H1 (cell line): ENCODE data around the gene RUSC2. TPM values are rescaled to one million over a fixed set of nuclear protein-coding genes. Genes with fewer than 3 reads are reported as not detected.

ENCODE experiments used
- CTCF ChIA-PET: fragments of 300-600 bp; sonication (Branson Sonifier 250); formaldehyde crosslinking; loops from one replicate; lab custom pipeline; 2021; ENCODE audit not compliant: partially characterized antibody; lab: Charles Lee
- POLR2A ChIA-PET: fragments of 300-600 bp; sonication (Branson Sonifier 250); formaldehyde crosslinking; loops from one replicate; lab custom pipeline; 2021; ENCODE audit warnings: inconsistent platforms; ENCODE audit not compliant: partially characterized antibody; lab: Charles Lee
- DNase-seq, 2 experiments: peaks; one replicate each; pipeline versions ENCODE4 v3.0.0 to v3.0.0-alpha.2; 2010 to 2022; ENCODE audit warnings: low spot score in 2 of 2, low read depth in 1 of 2, mixed read lengths in 1 of 2
- FAIRE-seq: peaks from 2 replicates; lab custom pipeline; 2011; peaks lifted over from hg19 to GRCh38; lab: Jason Lieb, UNC
- H2AFZ ChIP-seq: 2 replicates; pipeline ENCODE4 v1.8.1; 2012; ENCODE audit warnings: low read length, inconsistent platforms
- H2AK5ac ChIP-seq: 2 replicates; pipeline ENCODE4 v1.6.1; 2013; ENCODE audit warnings: low read depth, low read length
- H2BK120ac ChIP-seq: replicated peaks from 2 replicates; pipeline ENCODE3; 2013; ENCODE audit warnings: low read depth, low read length, inconsistent platforms
- H2BK12ac ChIP-seq: 2 replicates; pipeline ENCODE4 v1.6.1; 2013; ENCODE audit warnings: low read depth, low read length
- H2BK15ac ChIP-seq: 2 replicates; pipeline ENCODE4 v1.6.1; 2013; ENCODE audit warnings: low read length
- H2BK20ac ChIP-seq: 2 replicates; pipeline ENCODE4 v1.6.1; 2013; ENCODE audit warnings: low read length
- H2BK5ac ChIP-seq: 2 replicates; pipeline ENCODE4 v1.6.1; 2013; ENCODE audit warnings: low read depth, low read length
- H3K14ac ChIP-seq: 2 replicates; pipeline ENCODE4 v1.6.1; 2013; ENCODE audit warnings: inconsistent platforms; ENCODE audit not compliant: insufficient read length
- H3K18ac ChIP-seq: 2 replicates; pipeline ENCODE4 v1.6.1; 2013; ENCODE audit warnings: low read length; ENCODE audit errors: extremely low read depth
- H3K23ac ChIP-seq: 2 replicates; pipeline ENCODE4 v1.6.1; 2013; ENCODE audit warnings: inconsistent platforms; ENCODE audit not compliant: insufficient read length
- H3K23me2 ChIP-seq: 2 replicates; pipeline ENCODE4 v1.6.1; 2013; ENCODE audit warnings: low read depth, low read length
- H3K27ac ChIP-seq: 2 replicates; pipeline ENCODE4 v1.6.1; 2011; ENCODE audit warnings: low read depth, low read length, inconsistent platforms
- H3K27me3 ChIP-seq, 4 experiments: replicated peaks in 1 of 4; 1 replicate in 1 of 4; 2 replicates in 3 of 4; pipeline versions ENCODE4 v1.6.1 to v1.8.1; 2011 to 2013; ENCODE audit warnings: low read length in 3 of 4, mild to moderate bottlenecking in 3 of 4, inconsistent platforms in 2 of 4, mixed read lengths in 2 of 4, moderate library complexity in 1 of 4; ENCODE audit not compliant: control insufficient read depth in 3 of 4, insufficient read depth in 3 of 4; ENCODE audit errors: extremely low read depth in 1 of 4
- H3K36me3 ChIP-seq, 4 experiments: 2 replicates each; pipeline versions ENCODE4 v1.6.1 to v1.8.1; 2011 to 2013; ENCODE audit warnings: mild to moderate bottlenecking in 4 of 4, low read length in 3 of 4, moderate library complexity in 2 of 4, control low read depth in 1 of 4, inconsistent platforms in 1 of 4; ENCODE audit not compliant: insufficient read depth in 4 of 4, control insufficient read depth in 2 of 4
- H3K4ac ChIP-seq: replicated peaks from 2 replicates; pipeline ENCODE3; 2013; ENCODE audit warnings: low read length, low read depth, mixed read lengths, inconsistent platforms; ENCODE audit not compliant: insufficient read length
- H3K4me1 ChIP-seq, 4 experiments: replicated peaks in 1 of 4; 1 replicate in 1 of 4; 2 replicates in 3 of 4; pipeline versions ENCODE4 v1.6.1 to v1.8.1; 2011 to 2013; ENCODE audit warnings: low read length in 3 of 4, inconsistent platforms in 2 of 4, mixed read lengths in 1 of 4; ENCODE audit not compliant: insufficient read depth in 4 of 4, control insufficient read depth in 3 of 4
- H3K4me2 ChIP-seq, 2 experiments: 2 replicates each; pipeline versions ENCODE4 v1.6.1 to v1.8.1; 2011 to 2013; ENCODE audit warnings: low read depth in 2 of 2, low read length in 2 of 2, control low read depth in 1 of 2, inconsistent platforms in 1 of 2, mild to moderate bottlenecking in 1 of 2; ENCODE audit not compliant: insufficient read depth in 1 of 2
- H3K4me3 ChIP-seq, 4 experiments: fragments of 200-600, 300-600 bp in 1 of 4; sonication (generic), shearing (Covaris generic), sonication (Bioruptor Twin) in 1 of 4; 2 replicates each; pipeline versions ENCODE4 v1.5.1 to v1.8.1; 2011 to 2016; ENCODE audit warnings: low read length in 4 of 4, low read depth in 3 of 4, control low read depth in 2 of 4, inconsistent platforms in 2 of 4, mild to moderate bottlenecking in 2 of 4, mixed read lengths in 1 of 4, moderate library complexity in 1 of 4; ENCODE audit not compliant: insufficient read depth in 2 of 4; ENCODE audit errors: extremely low read depth in 1 of 4
- H3K56ac ChIP-seq: replicated peaks from 2 replicates; pipeline ENCODE3; 2013; ENCODE audit warnings: low read depth, mild to moderate bottlenecking, mixed read lengths, low read length, inconsistent platforms; ENCODE audit not compliant: insufficient read length
- H3K79me1 ChIP-seq: 2 replicates; pipeline ENCODE4 v1.6.1; 2013; ENCODE audit warnings: low read depth, low read length, control low read depth
- H3K79me2 ChIP-seq, 2 experiments: 2 replicates each; pipeline versions ENCODE4 v1.6.1 to v1.8.1; 2012 to 2013; ENCODE audit warnings: low read length in 2 of 2, mild to moderate bottlenecking in 2 of 2, inconsistent platforms in 1 of 2; ENCODE audit not compliant: insufficient read depth in 2 of 2, control insufficient read depth in 1 of 2
- H3K9ac ChIP-seq, 4 experiments: replicated peaks in 1 of 4; 1 replicate in 1 of 4; 2 replicates in 3 of 4; pipeline versions ENCODE4 v1.6.1 to v1.8.1; 2011 to 2013; ENCODE audit warnings: low read depth in 3 of 4, low read length in 3 of 4, control low read depth in 2 of 4, mild to moderate bottlenecking in 2 of 4, moderate library complexity in 2 of 4, inconsistent platforms in 1 of 4; ENCODE audit errors: extremely low read depth in 1 of 4
- H3K9me3 ChIP-seq, 2 experiments: 2 replicates each; pipeline versions ENCODE4 v1.6.1 to v1.8.1; 2012 to 2013; ENCODE audit warnings: mild to moderate bottlenecking in 2 of 2, moderate library complexity in 2 of 2, control low read depth in 1 of 2, inconsistent platforms in 1 of 2, low read depth in 1 of 2, low read length in 1 of 2, mixed read lengths in 1 of 2; ENCODE audit not compliant: insufficient read depth in 2 of 2
- H4K20me1 ChIP-seq, 2 experiments: replicated peaks in 1 of 2; 2 replicates each; pipeline versions ENCODE3 to v1.8.1; 2011 to 2013; ENCODE audit warnings: inconsistent platforms in 2 of 2, low read length in 2 of 2, mild to moderate bottlenecking in 1 of 2; ENCODE audit not compliant: insufficient read depth in 2 of 2, control insufficient read depth in 1 of 2
- H4K5ac ChIP-seq: 2 replicates; pipeline ENCODE4 v1.6.1; 2013; ENCODE audit warnings: low read length, low read depth, mixed read lengths, inconsistent platforms; ENCODE audit not compliant: insufficient read length
- H4K8ac ChIP-seq: 2 replicates; pipeline ENCODE4 v1.8.0; 2013; ENCODE audit warnings: mild to moderate bottlenecking, moderate library complexity, low read length, inconsistent platforms; ENCODE audit not compliant: insufficient read depth; ENCODE audit errors: extremely low read depth
- H4K91ac ChIP-seq: replicated peaks from 2 replicates; pipeline ENCODE3; 2013; ENCODE audit warnings: low read length, mixed read lengths, inconsistent platforms; ENCODE audit not compliant: insufficient read length
- BCL11A ChIP-seq, 2 experiments: IDR thresholded peaks; one replicate each; pipeline ENCODE4 v1.6.1; 2011; ENCODE audit warnings: low read depth in 2 of 2, low read length in 2 of 2, mild to moderate bottlenecking in 2 of 2
- CBX5 ChIP-seq: fragments of 300-800, 300-1000 bp; sonication (generic); IDR thresholded peaks from 2 replicates; pipeline ENCODE4 v1.7.1; 2016; ENCODE audit warnings: antibody characterized with exemption, low read length, low read depth
- EZH2 ChIP-seq: fragments of 200-600 bp; sonication (generic); IDR thresholded peaks from 2 replicates; pipeline ENCODE4 v1.7.1; 2012; ENCODE audit warnings: low read depth, mild to moderate bottlenecking, moderate library complexity, low read length, inconsistent platforms; ENCODE audit not compliant: severe bottlenecking
- HDAC6 ChIP-seq: IDR thresholded peaks from one replicate; pipeline ENCODE4 v1.7.1; 2012; ENCODE audit warnings: low read depth, mild to moderate bottlenecking, inconsistent platforms, low read length, moderate library complexity
- KDM4A ChIP-seq: IDR thresholded peaks from one replicate; pipeline ENCODE4 v1.7.1; 2012; ENCODE audit warnings: low read depth, mild to moderate bottlenecking, moderate library complexity, low read length, inconsistent platforms; ENCODE audit not compliant: severe bottlenecking
- KDM5A ChIP-seq: fragments of 200-600 bp; IDR thresholded peaks from 2 replicates; pipeline ENCODE4 v1.7.1; 2012; ENCODE audit warnings: mild to moderate bottlenecking, low read length, inconsistent platforms, mixed read lengths
- MAFK ChIP-seq: IDR thresholded peaks from 2 replicates; pipeline ENCODE4 v1.6.1; 2012; ENCODE audit warnings: low read depth, mild to moderate bottlenecking, improper control_type of control experiment, low read length
- NANOG ChIP-seq: IDR thresholded peaks from 2 replicates; pipeline ENCODE4 v1.6.1; 2011; ENCODE audit warnings: low read length, low read depth, mild to moderate bottlenecking, inconsistent platforms; ENCODE audit not compliant: insufficient read depth, poor library complexity, severe bottlenecking
- NRF1 ChIP-seq: IDR thresholded peaks from 2 replicates; pipeline ENCODE4 v1.6.1; 2011; ENCODE audit warnings: mild to moderate bottlenecking, low read depth, low read length, improper control_type of control experiment
- RXRA ChIP-seq: IDR thresholded peaks from 2 replicates; pipeline ENCODE4 v1.6.1; 2011; ENCODE audit warnings: low read depth, mild to moderate bottlenecking, low read length, moderate library complexity; ENCODE audit not compliant: insufficient read depth
- TEAD4 ChIP-seq: IDR thresholded peaks from 2 replicates; pipeline ENCODE4 v1.6.1; 2012; ENCODE audit warnings: low read depth, low read length, inconsistent platforms, mixed read lengths
- WGBS, 2 experiments: shearing (Covaris generic) in 1 of 2; methylation state at CpG; one replicate each; pipeline versions ENCODE4 v1.1.6 to v1.1.7; 2013 to 2015; ENCODE audit warnings: low lambda C conversion rate in 2 of 2, mixed read lengths in 2 of 2, inconsistent platforms in 1 of 2, low coverage in 1 of 2, missing lambda C conversion rate in 1 of 2; ENCODE audit not compliant: insufficient replicate concordance in 2 of 2, insufficient coverage in 1 of 2, insufficient read length in 1 of 2; ENCODE audit errors: extremely low coverage in 1 of 2, missing lambda C conversion rate in 1 of 2; 5-methylcytosine and 5-hydroxymethylcytosine counted together
- polyA plus RNA-seq, 7 experiments: library from polyadenylated mRNA; depleted of rRNA in 3 of 7; stranded (reverse) in 5 of 7; unstranded in 2 of 7; fragments of >200 nt in 5 of 7; fragments of 200-250 nt in 2 of 7; gene quantifications; 1 replicate in 5 of 7; 2 replicates in 1 of 7; 4 replicates in 1 of 7; pipeline versions ENCODE4 v1.2.1 to v1.2.3, GENCODE V29; 2011 to 2013; ENCODE audit warnings: missing spikeins in 2 of 7, mixed read lengths in 2 of 7
- total RNA-seq: library from RNA; stranded (reverse); fragmentation: NEBNext Ultra II Directional; extraction: Animal tissue kit (Norgen Biotek cat#: 25700); gene quantifications from 2 replicates; pipeline ENCODE4 v1.2.1, GENCODE V29; 2021
- TF ChIP-seq, protein P1 (sequence below), 3 experiments: IDR thresholded peaks; 1 replicate in 2 of 3; 2 replicates in 1 of 3; pipeline versions ENCODE4 v1.5.1 to v1.6.1; 2011; ENCODE audit warnings: low read length in 3 of 3, mild to moderate bottlenecking in 3 of 3, inconsistent platforms in 2 of 3, low read depth in 1 of 3, moderate library complexity in 1 of 3; ENCODE audit not compliant: insufficient read depth in 1 of 3; ENCODE audit errors: control extremely low read depth in 1 of 3

RUSC2 gene
- total and polyA plus RNA-seq, 2 of the 8 experiments (the other 6 are each of a cell fraction or from before 2014, with no cell fraction given) = 4.2 to 7.9 TPM

DNA sequence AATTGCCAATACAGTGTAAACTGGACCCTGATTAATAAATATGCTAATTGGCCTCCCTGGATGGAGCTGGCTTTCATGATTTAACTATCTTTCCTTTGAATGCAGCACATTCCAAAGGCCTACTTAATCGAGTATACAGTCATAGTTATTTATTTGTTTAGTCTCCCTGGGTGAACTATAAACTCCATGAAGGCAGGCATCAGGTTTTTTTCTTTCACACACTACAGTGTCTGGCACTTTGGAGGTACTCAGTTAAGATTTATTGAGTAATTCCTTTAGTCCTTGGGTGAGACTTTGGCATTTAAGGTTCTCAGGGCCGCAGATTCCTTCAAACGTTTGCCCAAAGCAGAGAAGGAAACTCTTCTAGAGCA is 20.5 kb downstream of the RUSC2 start:
- H3K9me3 ChIP-seq = no peaks in the 10 kb centered on the region
- no peaks in the 10 kb centered on the region for H3K36me3 ChIP-seq
- no peak for DNase-seq
- H3K18ac ChIP-seq = no peak overlapping the region
- H2BK12ac ChIP-seq = no peak overlapping the region
- ChIA-PET POLR2A (no interaction called here), CTCF (interaction anchor here (0.7 to 9.7 kb wide), 6 partner anchors 9 to 44 kb away, joined by 3 to 75 read pairs (median 4); no protein-coding TSS in a partner anchor)
- WGBS, 2 experiments = 93% methylated on average over 3 of the region's 3 CpGs; no CpG with 5 or more reads in 1 of the 2 experiments
- no peak overlapping the region for H3K4ac ChIP-seq
- H4K91ac ChIP-seq = no peak overlapping the region
- FAIRE-seq = no peak
- H4K20me1 ChIP-seq = no peaks in the 10 kb centered on the region
- H3K4me2 ChIP-seq = no peak overlapping the region
- no peak overlapping the region for H2BK120ac ChIP-seq
- no peak overlapping the region for H3K23ac ChIP-seq
- H3K4me3 ChIP-seq = no peak overlapping the region
- H4K8ac ChIP-seq = no peak overlapping the region
- H3K23me2 ChIP-seq = no peaks in the 10 kb centered on the region
- H2BK15ac ChIP-seq = no peak overlapping the region
- H3K27me3 ChIP-seq = no peaks in the 10 kb centered on the region
- H4K5ac ChIP-seq = no peak overlapping the region
- H3K79me1 ChIP-seq = no peaks in the 10 kb centered on the region
- no peak overlapping the region for H3K14ac ChIP-seq
- no peak overlapping the region for H2AFZ ChIP-seq
- no peak overlapping the region for H2BK5ac ChIP-seq
- peaks cover 0 to 4% (median 0%) of the 10 kb centered on the region in 4 experiments; a peak in 1 of 7 replicates for H3K4me1 ChIP-seq
- no peak overlapping the region for H3K56ac ChIP-seq
- H2BK20ac ChIP-seq = no peak overlapping the region
- H2AK5ac ChIP-seq = no peak overlapping the region
- H3K9ac ChIP-seq = no peak overlapping the region
- no peak overlapping the region for H3K27ac ChIP-seq
- no peaks in the 10 kb centered on the region for H3K79me2 ChIP-seq
- TF ChIP-seq TEAD4 (no peak), CBX5 (no peak), MAFK (no peak), KDM5A (no peak), NANOG (no peak), RXRA (no peak), EZH2 (no peak), NRF1 (no peak), KDM4A (no peak), BCL11A (IDR thresholded peaks at IDR 0.05; ENCODE audit: low read depth in 2 of 2, low read length in 2 of 2) (no peak), HDAC6 (no peak)
- TF ChIP-seq, protein P1, sequence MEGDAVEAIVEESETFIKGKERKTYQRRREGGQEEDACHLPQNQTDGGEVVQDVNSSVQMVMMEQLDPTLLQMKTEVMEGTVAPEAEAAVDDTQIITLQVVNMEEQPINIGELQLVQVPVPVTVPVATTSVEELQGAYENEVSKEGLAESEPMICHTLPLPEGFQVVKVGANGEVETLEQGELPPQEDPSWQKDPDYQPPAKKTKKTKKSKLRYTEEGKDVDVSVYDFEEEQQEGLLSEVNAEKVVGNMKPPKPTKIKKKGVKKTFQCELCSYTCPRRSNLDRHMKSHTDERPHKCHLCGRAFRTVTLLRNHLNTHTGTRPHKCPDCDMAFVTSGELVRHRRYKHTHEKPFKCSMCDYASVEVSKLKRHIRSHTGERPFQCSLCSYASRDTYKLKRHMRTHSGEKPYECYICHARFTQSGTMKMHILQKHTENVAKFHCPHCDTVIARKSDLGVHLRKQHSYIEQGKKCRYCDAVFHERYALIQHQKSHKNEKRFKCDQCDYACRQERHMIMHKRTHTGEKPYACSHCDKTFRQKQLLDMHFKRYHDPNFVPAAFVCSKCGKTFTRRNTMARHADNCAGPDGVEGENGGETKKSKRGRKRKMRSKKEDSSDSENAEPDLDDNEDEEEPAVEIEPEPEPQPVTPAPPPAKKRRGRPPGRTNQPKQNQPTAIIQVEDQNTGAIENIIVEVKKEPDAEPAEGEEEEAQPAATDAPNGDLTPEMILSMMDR (IDR thresholded peaks at IDR 0.05; ENCODE audit: control extremely low read depth in 1 of 3, insufficient read depth in 1 of 3, low read depth in 1 of 3, low read length in 3 of 3) = no peak
